HuH-7.5 (cell line): Measurements from ENCODE around the gene TIE1.

Source experiments
- DNase-seq: peaks from one replicate; pipeline ENCODE4 v3.0.0; 2011; ENCODE audit warnings: low spot score

The TIE1 gene

DNA sequence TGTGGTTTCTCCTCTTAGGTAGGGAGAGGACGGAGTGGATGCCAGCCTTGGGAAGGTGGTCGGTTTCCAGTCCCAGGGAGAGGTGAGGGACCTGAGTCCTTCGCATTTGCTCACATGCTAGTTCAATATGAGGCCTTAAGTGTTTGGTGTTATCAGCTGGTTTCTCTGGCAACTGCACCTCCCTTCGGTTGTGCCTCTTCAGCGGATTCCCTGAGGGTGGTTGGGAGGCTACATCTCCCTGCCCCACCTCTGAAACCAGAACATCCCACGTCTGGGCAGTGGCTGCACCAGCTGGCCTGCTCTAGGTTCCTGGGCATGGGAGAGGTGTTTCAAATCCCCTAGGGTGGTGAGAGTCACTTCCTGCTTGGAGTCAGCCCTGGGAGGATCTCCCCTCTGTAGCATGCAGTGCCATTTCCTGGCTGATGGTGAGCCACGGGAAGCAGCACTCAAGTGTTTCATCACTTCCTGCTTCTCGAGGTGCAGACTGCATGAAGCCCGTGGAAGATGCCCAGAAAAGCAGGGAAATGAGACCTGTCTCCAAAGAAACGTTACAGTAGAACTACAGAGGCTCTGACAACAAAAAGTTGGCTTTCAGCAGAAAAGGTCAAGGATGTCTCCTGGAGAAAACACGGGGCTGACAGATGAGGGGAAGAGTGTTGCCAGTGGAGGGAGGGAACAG is 26.5 kb upstream of the TIE1 start:
- DNase-seq: no peak

DNA sequence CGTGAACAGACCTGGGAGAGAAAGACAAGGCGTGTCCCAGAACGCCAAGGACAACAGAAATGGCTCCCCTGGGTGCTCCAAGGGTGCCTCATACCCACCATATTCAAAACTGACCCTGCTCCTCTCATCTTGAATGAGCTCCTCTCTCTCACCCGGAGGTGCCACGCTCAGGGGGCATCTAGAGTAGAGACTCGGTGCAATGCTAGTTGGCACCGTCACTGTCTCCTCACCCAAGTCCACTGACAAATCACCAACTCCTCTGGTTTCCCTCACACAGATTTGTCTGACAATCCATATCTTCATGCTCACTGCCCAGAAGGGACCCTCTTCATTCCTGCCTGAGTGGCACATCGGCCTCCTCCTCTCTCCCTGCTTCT is 26.0 kb upstream of the TIE1 start:
- no peak for DNase-seq

DNA sequence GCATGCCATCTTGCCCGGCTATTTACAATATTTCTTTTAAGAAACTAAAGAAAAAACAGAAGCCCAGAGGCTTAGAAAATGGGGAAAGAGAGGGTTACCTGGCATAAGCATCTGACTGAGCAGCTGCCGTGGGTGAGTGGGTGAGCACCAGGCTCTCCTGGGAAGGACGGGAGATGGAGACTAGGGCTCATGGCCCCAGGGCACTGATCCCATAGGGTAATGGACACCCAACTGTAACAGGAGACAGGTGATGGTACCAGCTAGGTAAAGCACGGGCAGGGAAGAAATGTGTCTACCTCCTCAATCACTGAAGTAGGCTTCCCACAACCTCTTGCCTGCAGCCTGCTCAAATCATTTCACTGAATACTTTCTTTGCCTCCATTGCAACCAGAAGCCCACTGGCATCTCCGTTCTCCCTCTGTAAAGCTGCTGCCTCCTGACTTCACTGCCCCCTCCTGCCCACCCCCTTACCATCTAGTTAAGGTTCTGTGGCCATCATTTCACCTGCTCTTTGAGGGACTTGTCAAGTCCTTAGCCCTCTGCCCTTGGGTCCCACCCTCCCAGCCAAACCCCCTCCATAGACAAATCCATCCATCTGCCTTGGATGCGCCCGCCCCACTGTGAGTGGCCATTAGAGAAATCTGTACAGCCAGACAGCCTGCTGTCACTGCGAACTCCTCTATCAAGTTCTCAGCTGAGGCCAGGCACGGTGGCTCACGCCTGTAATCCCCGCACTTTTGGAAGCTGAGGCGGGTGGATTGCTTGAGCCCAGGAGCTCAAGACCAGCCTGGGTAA is 24.8 kb upstream of the TIE1 start:
- no peak for DNase-seq

DNA sequence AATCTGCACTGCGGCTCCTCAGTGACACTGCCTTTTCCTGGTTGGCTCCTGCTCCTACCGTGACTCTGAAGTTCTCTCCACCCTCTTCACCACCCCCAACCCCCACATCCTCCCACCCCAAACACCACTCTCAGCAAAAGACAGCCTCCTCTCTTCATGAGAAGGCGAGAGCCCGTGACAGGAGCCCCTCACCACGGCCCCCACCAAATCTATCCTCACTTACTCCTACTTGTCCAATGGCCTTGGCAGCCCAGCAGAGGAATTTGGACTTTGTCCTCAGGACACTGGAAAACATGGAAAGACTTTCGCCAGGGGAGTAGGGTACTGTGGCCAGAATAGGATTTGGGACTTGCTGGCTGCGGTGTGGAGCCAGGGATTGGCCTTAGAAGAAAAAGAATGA is 24.1 kb upstream of the TIE1 start:
- peak; percentile 65 for DNase-seq

DNA sequence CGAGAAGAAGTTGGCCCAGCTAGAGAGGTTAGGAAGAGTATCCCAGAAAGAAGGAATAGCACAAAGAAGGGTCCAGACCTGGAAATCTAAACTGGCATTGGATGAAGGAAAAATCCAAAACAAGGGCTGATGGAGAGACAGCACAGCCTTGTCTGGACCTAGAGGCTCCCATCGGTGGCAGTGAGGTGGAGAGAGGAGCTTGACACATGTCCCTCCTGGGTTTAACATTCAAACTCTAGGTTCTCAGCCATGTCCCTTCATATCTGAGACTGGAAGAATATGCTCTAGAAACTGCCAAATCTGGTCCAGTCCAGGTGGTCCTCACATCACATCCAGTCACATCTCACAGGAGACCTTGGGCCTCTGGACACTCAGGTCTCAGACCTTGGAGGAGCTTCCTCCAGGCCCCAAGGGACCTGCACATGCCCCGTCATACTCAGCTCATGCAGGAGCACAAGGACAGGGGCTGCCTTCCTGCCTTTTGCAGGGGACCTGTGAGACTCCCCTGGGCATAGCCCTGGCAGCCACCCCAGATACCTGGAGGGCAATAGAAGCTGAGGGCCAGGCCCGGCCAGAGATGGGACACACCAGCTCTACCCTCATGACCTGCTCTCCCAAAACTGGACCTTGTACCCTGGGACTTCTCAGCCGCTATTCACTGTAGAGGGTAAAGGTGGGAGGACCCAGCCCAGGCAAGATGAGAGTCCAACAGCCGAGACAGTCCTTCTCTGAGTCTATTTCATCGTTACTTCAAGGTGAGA is 23.5 kb upstream of the TIE1 start:
- DNase-seq: no peak

DNA sequence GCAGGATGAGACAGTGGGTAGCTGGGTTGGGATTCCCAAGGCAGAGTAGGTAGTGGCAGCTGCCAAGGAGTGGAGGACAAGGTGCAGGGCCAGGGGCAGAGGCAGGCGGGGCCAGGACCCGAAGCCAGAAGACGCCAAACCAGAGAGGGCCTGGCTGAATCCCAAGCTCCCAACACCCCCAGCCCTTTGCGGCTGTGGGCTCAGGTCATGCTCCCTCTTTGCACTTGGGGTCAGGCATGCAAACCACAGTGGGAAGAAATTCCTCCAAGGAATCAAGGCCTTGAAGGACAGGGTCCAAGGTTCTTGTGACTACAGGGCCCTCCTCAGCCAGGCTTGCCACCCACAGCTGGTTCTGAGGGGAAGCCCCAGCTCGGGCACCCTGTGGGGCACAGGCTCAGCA is 21.6 kb upstream of the TIE1 start:
- no peak for DNase-seq

DNA sequence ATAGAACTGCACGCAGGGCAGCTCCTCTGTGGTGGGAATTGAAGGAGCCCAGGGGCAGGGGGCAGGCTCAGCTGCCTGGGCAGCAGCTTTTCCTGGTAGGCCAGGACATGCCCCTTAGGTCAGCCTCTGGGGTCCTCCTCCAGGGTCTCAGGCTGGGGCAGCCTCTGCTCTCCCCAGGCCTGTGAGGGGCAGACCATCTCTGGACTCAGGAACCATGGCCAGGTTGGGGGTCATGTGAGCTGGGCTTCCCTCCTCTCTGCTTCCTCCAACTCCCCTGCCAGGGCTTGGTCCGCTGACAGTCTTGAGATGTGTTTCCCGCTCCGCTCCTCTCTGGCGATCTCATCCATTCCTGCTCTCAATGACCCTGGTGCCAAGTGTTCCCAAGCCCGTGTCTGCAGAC is 21.1 kb upstream of the TIE1 start:
- DNase-seq: no peak

DNA sequence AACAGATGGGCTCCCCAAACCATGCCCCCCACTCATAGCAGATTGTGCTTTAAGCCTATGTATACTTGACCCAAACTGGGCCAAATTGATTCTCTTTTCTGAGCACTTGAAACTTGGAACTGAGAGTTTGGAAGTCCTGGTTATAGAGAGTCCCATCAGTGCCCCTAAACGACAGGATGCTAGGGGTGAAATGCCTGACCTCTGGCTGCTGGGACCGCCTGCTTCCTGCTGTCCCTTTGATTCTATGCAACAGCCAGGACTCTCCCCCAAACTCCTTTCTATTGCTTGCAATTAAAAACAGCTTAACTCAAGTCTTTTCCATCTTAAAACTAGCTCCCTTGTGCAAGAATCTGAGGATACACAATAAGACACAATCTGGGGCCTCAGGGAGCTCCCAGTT is 20.1 kb upstream of the TIE1 start:
- no peak for DNase-seq

DNA sequence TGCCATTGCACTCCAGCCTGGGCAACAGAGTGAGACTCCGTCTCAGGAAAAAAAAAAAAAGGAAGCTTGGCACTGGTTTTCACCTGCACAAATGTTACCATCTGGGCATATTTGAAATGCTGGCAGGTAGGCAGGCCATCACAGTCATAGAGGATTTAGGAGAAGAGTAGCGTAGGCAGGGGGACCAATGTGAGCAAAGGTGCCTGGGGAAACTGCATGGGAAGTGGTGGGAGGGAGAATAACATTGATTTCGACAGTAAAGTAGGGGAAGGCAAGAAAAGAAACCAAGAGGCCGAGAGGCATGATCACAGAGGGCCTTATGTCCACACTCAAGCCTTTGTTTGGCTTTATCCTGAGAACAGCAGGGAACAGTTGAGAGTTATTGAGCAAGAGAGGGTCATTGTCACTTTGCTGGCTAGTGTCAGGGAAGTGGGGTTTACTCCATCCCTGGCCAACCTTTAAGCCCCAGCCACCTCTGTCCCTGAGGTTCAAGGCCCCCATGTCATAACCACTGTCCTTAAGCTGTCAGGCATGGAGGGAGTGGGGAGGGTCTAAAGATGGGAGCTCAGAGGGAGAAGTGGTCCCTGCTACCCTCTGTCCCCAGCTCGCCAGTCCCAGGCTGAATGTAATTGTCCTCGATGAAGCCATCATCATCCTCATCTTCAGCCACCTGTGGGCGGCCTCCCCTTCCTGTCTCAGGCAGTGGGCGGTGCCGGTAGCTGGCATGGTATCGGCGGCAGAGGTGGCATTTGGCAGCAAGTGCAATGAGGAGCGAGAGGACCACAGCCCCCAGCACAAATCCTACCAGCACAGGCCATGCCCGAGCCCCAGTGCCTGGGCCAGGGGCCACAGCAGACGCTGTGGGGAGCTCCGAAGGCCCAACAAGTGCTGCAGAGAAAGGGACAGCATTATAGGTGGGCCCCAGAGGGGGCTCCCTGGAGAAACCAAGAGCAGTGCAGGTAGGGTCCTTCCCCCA is 18.3 kb upstream of the TIE1 start:
- DNase-seq: peak; percentile 60

DNA sequence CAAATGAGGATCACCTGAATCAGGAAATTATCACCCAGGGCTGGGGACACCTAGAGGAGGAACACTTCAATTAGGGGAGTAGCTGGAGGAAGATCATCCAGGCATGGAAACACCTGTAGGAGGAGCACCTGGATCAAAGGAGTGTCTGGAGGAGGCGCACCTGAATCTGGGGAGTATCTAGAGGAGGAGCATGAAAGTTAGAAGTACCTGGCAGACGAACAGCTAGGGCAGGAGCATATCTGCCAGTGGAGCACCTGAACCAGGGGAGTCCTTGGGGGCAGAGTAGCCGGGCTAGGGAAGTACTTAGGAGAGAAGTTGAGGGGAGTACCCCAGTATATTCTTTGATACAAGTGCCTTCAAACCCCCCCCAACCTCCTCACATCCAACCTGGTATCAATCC is 16.7 kb upstream of the TIE1 start:
- DNase-seq: no peak

DNA sequence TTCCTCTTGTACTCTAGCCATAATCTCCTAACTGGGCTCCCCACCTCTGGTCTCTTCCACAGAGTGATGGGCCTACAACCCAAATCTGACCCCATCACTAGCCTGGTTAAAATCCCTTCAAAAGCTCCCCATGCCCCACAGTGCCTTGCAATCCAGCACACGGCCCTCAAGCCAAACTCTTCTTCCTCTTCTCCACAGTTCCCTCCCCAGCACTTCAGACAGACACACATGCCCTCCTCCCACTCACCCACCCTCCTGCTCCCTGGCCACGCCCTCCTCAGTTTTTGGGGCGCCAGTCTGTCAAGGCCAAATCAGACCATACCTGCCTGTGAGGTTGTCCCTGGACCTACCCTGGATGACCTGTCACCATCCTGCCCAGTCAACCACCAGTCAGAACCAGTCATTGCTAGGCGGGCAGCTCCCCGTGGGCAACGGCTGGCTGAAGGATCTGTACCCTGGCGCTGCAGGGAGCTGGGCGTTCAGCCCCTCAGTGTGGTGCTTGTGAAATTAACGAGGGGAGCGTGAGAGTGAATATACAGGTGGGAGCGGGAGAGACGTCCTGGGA is 16.2 kb upstream of the TIE1 start:
- no peak for DNase-seq

DNA sequence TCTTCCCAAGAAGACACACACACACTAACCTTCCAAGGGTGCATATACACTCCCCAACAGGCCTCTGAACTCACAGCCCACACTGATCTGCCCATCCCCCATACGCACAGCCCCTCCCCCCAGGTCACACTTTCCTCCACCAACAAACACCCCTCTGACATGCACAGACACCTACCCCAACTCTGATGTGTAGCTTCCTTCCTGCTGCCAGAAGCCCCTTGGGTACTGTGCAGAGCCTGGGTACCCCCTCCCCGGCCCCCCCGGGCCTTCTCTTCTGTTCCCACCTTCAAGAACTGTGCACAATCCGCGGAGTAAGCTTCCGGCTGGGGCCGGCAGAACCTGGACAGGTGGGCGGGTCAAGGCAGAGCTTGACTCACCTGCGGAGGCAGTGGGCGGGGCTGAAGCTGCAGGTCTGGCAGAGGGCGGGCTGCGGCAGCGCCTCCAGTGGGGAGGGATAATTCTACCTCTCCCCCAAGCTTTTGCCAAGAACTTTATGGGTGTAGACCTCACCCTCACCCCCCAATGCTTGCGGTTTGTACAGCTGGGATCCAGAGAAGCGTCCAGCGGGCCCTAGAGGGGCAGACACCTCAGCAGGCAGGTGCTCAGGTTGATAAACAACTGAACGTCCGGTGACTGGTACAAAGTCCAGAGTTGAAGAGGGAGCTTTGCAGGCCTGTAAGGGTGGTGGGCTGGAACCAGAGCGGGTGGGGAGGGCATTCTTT is 15.4 kb upstream of the TIE1 start, which contains the start of gene C1orf210:
C1orf210 (minus strand) TSS at position 313 of the 722 bp plus-strand sequence. CDS start 2,311 bp downstream, outside the sequence.
- peak; percentile 65 for DNase-seq

DNA sequence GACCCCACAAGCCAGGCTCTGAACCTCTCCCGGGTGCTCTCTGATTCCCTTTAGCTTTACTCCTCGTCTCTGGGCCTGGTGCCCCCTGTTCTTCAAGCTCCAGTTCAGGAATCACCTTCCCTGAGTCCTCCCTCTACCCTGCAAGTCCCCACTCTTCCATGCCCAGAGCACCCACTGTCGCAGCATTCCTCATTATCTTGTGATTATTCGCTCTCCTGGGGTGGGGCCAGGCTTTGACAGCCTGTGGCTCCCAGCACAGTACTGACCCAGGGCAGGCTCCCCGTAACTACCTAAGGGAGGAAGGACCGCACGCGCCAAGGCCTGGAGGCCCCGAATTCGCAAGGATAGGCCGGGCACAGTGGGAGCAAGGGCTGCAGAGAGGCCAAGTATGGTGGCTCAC is 14.7 kb upstream of the TIE1 start:
- no peak for DNase-seq

DNA sequence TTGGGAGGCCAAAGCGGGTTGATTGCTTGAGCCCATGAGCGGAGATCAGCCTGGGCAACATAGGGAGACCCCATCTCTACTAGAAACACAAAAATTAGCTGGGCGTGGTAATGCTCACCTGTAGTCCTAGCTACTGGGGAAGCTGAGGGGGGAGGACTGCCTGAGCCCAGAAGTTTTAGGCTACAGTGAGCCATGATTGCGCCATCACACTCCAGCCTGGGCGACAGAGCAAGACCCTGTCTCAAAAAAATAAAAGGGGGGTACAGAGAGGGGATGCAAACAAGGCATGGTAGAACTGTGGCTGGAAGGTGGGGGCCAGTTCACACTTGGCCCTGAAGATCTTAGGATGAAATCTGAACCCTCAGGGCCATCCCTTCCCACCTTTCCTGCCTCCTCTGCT is 14.2 kb upstream of the TIE1 start:
- DNase-seq: no peak

DNA sequence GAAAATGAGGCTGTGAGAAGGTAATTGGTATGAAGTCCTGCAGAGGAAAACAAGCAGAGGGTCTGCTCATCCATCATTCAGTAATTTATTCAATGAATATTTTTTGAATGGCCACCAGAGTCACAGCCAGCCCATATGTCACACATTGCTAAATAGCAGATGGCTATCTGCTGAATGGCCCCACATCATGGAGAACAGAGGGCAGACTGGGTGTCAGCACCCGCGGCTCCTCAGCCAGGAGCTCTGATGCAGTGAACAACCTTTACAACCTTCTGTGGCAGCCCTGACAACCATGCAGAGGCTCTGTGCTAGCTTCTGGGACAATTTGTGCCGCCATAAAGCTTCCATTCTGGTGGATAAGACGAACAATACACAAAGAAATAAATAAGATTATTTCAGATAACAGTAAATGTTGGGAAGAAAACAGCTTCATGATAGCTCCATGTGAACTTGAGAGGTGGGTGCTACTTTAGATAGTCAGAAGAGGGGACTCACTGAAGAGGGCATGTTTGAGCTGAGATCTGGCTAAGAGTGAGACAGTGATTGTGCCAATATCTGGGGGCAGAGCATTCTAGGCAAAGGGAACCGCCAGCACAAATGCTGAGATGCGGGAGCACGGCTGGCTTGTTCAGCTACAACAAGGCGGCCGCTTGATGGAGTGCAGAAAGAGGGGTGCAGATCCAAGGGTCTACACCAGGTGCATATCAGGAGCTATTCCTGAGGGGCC is 12.6 kb upstream of the TIE1 start:
- no peak for DNase-seq

DNA sequence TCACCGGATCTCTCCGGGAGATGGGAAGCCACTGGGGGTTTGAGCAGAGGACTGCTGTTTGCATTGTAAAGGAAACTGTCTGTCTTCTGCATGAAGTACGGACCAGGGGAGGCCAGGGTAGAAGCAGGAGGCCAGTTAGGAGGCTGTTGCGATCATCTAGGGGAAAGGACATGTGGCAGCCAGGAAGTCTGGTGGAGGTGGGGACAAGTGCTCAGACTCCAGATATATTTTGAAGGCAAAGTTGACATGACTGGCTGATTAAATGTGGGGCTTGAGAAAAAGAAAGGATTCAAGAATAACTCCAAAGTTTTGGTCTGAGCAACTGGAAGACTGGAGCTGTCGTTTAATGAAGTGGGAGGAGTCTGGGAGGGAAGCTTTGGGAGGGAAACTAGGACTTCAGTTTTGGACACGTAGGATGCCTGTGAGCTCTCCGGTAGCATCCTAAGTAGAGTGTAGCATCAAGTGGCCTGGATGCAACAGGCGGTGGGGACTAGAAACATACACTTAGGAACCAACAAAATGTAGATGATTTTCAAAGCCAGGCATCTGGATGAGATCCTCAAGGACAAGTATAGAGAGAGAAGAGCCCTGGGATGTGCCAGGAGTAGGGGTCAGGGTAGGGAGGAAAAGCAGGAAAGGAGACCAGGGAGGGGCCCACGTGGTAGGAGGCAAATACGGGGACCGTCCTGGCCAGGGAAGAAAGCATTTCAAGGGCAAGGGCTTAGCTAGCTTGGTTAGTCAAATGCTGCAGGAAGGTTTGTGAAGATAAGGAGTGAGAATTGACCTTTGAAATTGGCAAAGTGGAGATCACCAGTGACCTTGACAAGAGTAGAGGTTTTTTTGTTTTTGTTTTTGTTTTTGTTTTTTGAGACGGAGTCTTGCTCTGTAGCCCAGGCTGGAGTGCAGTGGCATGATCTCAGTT is 11.7 kb upstream of the TIE1 start:
- no peak for DNase-seq

DNA sequence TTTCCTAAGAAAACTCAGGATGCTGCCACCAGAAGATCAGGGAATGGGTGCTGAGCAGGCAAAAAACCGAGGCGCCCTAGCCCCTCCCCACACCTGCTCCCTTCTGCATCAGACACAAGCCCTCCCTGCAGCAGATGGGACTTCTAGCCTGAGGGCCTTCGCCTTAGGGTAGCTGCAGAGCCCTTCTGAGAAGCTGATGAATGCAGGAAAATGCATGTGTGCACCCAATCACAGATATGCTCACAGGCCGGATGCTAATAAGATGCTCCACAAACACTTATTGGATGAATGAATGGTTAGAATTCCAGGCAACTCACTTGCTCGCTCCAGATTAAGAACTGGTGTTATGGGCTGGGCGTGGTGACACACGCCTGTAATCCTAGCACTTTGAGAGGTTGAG is 8.6 kb upstream of the TIE1 start:
- no peak for DNase-seq

DNA sequence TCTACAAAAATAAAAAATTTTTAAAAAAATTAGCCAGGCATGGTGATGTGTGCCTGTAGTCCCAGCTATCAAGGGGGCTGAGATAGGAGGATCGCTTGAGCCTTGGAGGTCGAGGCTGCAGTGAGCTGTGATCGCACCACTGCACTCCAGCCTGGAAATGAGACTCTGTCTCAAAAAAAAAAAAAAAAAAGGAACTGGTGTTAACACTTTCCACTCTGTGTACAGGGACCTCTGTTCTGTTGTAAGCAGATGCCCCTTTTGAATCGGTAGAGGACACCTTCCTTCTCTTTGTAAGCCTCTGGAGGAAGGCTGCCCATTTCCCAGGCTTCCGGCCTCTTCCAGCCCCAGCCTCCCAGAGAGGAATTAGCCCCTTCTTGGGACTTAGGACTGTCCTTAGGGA is 8.1 kb upstream of the TIE1 start:
- DNase-seq: no peak

DNA sequence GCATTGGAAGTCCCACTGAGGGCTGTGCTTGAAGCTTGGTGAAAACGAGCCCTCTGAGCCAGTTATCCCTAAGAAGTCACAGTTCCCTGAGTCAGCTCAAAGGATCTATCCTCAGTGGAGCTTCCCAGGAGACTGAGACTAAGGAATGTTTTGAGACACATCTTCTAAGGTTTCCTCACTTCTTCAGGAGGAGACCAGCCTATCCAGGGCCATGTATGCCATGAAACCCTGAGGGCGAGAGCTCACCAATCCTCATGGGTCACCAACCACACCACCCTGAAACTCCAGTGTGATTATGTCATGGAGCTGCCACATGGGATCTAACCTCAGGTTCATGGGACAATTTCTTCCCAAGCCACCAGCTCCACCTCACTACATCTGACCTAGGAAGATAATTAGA is 7.6 kb upstream of the TIE1 start:
- no peak for DNase-seq
